Measurements from ENCODE around the gene GPC1. TPM values are rescaled to one million over a fixed set of nuclear protein-coding genes. Genes with fewer than 3 reads are reported as not detected.

Gene GPC1
- total RNA-seq, 1 experiment from 2014 or later: 26.9 TPM

DNA sequence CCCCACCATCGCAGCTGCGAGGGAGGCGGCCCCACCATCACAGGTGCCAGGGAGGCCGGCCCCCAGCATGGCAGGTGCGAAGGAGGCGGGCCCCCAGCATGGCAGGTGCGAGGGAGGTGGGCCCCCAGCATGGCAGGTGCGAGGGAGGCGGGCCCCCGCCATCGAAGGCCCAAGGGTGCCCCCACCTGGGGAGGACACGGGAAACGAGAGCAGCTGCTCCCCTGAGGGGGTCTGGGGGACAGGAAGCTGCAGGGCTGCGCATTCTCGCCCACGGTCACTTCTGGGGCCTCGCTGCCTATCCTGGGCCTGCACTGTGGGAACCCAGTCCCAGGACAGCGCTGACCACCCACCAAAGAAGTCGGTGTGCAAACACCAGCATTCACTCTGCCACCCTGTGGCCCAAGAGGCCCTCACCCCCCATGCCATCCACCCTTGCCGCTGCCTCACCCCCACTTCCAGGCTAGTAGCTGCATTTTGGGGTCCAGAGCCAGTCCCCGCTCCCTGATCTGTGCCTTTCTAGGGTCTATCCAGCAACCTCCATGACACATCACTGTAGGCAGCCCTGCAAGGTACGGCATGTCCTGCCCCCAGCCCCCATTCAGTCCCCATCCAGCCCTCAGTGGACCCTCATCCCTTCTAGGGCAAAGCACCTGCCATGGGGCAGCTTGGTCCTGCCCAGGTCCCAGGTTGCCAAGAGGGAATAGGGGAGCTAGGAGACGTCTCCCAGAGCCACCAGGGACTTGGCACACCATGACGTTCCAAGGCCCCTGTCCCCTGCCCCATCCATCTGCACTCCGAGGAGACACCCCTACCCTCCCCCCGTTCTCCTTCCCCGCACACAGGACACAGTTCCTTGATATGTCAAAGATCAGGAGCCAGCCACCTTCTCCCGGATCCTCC is 24.0 kb upstream of the GPC1 start:
- DNase-seq (ENCODE audit: low read depth): no peak

DNA sequence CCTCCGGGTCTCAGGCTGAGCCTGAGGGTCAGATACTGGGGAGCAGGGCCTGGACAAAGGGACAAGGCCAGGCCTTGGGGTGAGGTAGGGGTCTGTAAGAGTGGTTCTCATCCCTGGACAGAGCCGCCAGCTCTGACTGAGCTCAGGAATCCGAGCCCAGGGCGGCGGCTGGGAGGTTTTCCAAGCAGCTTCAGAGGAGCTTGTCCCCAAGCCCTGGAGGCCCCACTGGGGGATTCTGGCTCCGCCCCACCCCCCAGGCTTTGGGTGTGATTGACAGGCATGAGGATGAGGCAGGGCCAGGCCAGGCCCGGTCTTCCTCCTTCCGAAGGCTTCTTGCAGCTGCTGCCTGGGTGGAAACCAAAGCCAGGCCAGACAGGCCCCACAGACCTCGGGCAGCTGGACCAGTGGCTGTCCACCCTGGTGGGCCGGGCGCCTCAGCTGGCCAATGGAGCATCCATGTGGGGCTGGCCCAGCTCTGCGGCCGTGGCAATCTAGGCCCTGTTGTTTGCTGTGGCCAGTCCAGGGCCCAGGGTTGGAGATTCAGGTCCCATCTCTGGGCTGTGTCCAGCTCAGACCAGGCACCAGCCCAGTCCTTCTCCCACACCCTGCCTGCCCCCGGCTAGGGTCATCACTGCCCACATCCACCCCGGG is 23.1 kb upstream of the GPC1 start:
- no peak for DNase-seq (ENCODE audit: low read depth)

DNA sequence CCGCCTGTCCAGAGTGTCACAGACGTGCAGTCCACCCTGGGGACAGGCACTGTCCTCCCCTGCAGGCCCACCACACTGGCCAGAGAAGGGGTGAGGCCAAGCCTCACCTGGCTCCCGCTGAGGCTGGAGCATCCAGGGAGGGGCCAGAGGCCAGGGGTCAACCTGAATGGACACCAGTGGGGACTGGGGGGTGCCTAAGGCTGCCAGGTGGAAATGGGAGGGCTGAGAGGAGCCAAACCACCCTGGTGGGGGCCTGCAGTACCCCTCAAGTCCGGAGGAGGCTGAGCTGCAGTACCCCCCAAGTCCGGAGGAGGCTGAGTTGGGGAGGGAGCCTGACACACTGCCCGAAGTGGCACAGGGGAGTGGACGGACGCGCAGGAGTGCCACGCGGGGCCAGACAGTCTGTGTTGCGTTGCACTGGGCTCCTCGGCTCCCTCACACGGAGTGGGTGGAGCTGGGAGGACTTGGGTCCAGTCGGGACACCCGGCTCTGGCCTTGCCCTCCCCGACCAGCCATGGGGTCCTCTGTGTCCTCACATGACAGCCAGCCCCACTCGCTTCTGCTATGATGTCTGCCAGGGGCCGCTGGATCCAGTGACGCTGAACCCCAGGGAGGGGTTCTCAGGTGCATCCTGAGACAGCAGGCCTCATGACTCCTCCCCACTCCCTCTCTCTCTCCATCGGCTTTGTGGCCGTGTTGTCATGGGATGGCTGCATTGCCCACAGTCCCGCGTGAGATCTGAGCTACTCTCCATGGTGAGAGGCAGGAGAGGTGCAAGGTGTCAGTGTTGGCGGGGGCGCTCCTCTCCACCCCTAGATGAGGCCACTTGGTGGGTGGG is 22.3 kb upstream of the GPC1 start:
- DNase-seq (ENCODE audit: low read depth): no peak

DNA sequence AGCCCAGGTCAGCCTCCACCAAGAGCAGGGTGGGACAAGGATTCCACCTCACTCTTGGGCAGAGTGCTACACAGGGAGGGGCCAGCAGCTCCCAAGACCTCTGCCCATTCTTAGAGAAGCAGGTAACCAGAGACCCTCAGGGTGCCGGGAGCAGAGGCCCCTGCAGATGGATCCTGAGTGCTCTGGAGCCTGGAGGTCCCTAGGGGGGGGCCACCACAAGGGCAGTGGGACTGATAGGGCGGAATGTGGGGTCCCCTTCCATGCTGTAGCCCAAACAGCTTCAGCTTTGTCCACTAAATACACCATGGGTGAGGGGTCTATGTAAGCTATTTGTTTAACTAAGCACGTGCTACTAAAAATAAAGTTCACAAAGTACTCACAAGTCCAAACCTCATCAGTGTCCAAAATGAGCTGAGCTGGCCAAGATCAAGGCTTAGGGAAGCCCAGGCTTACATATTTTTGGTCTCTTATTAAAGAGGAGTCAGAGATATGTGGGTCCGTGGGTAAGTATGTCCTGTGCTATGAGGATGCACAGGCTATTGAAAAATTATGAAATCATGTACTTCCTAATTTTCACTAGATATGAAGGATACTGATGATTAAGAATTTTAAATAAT is 21.5 kb upstream of the GPC1 start:
- no peak for DNase-seq (ENCODE audit: low read depth)

DNA sequence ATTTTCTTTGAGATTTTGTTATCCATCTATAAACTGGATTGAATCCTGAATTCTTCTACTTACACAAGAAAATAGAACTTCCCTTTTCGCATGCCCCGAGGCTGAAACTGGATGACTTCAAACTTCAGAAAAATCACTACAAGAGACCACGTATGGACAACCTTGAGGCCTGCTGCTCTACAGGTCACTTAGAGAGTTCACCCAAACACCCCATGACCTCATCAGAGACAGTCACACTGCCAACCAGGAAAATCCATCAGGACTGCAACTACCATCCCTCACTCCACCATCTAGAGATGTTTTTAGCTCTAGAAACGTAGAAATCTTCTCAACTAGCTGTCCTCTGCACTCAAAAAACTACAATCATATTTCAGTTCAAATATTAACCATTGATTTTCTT is 18.6 kb upstream of the GPC1 start:
- DNase-seq (ENCODE audit: low read depth): no peak

DNA sequence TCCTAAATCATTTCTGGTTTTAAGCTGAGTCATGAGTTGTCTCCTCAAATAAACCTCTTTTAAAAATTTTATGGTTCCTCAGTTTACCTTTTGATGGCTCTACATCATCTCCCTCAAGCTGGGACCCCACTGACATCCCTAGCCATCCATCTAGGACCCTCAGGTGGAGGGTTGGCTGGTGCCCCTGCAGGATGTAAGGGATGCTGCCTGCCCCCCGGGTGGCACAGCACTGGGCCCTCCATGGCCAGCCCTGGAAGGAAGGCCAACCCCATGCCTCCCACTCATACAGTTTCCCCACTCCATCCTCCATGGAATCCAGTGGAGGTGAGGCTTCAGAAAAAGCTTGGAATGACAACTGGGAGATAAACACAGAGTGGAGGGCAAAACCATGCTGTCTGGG is 17.2 kb upstream of the GPC1 start:
- no peak for DNase-seq (ENCODE audit: low read depth)

DNA sequence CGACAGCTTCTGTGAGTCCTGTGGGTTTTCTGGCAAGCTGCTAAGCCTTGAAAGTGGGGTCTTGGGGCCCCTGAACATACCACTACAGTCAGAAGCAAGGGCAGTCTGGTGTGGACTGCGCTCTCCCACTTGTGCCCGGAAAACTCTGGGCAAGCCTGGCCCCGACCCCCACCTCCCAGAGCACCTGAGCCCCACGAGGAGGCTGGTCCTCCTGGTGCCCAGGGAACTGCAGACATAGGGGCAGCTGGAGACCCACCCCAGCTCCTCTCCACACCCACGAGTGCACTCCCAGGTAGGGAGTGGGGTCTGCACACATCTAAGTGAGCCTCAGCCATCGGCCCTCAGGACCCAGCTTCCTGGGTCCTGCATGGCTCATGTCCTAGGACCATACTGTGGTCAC is 16.2 kb upstream of the GPC1 start:
- DNase-seq (ENCODE audit: low read depth): no peak

DNA sequence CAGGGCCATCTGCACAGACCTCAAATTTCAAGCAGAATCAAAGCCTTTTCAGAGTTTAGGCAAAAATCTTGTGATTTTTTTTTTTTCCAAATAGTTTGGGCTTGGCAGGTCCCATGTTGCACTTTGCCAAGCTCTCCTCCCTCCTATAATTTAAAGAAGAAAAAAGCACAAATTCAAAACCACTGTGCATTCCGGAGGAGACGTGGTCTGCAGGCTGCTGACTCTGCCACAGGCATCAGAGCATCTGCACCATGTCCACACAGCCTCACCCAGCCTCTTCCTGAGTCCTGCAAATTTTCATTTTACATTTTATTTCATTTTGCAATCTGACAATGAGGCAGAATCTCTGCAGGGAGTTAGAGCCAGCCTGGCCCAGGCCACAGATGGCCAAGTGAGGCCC is 15.7 kb upstream of the GPC1 start:
- DNase-seq (ENCODE audit: low read depth): no peak

DNA sequence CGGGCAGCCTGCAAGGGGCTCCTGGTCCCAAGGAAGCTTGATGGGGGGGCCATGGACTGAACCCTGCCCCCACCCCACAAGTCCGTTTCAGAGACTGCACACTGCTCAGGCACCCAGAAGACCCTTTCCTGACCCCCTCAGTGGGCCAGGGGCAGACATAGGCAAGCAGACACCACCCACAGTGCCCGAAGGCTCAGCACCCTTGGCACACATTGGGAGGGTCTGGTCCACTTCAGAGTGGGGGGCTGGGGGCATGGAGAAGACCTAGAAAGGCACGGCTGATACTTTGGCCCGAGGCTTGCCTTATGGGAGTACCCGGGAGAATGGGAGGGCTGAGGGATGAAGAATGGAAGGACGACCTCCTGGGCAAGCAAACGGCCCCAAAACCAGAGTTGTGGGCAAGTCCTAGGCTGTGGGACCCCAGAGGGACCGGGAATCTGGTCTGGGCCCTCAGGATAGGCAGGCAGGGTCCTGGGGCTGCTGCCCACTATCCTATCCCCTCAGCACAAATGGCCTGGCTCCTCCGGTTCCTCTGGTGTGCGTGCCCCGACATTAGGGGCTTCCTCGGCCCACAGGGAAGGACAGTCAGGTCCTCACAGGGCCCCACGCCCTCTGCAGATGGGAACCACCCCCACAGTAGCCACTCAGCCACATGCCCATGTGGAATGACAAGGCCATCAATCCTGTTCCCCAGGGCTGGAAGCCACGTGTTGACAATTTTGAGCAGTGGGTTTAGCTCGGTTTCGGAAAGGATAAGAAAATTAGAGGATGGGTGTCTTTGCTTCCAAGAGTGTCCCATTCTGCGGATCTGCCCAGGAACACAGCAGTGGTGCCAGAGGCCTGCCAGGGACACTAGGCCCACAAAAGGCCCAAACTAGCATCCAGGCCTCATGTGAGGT is 15.0 kb upstream of the GPC1 start:
- DNase-seq (ENCODE audit: low read depth): no peak

DNA sequence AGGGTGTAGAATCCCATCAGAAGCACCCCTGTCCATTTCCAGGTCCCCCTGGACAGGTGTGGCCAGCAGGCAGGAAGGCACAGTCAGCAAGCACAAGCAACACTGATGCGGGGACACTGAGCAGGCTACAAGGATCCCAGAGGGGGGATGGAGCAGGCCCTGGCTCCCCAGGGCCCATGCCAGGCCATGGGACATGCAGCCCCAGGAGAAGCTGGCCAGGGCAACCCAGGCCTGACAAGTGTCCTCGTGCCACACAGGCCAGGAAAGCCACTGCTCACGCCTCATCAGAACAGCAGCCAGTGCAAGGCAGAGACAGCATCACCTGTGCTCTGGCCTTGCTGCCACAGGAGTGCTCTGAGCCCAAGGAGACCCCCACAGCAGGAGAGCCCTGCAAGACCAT is 14.1 kb upstream of the GPC1 start:
- DNase-seq (ENCODE audit: low read depth): no peak

DNA sequence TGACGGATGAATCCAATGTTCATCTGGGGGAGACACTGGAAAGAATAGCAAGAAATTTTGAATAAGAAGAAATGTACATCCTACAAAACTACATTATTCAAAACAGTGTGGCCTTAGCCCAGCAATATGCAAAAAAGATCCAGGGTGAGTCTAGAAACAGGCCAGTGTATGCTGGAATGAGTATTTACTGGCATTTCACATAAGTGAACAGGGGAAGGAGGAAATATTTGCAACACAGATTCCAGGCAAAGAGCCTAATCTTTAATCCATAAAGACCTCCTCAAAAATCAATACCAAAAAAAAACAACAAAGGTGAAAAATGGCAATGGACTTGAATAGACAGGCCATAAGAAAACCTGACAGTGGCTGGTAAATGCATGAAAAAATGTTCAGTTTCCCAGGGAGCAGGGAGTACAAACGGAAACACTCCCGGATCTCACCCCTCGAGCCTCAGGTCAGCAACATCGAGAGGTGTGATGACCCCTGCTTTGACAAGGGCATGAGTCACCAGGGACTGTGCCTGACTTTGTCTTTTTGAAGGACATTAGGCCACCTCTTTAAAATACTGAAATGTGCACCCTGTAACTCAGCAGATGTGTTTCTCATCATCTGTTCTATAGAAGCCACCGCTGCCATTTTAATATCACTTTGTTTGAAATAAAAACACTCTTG is 12.7 kb upstream of the GPC1 start:
- DNase-seq (ENCODE audit: low read depth): no peak

DNA sequence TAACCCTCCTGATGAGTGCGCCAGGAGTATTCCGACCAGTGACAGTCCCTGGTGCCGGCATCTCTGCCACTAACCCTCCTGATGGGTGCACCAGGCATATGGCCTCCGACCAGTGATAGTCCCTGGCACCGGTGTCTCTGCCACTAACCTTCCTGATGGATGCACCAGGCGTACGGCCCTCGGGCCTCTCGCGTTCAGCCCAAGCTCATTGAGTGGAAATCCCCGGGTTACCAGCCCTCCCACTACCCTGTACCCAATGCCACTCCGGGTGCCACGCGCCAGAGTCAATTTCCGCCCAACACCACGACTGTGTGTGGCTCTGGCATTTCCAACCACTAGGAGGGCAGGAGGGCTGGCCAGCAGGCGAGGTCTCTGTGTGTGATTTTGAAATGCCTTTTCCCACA is 11.7 kb upstream of the GPC1 start:
- DNase-seq (ENCODE audit: low read depth): no peak

DNA sequence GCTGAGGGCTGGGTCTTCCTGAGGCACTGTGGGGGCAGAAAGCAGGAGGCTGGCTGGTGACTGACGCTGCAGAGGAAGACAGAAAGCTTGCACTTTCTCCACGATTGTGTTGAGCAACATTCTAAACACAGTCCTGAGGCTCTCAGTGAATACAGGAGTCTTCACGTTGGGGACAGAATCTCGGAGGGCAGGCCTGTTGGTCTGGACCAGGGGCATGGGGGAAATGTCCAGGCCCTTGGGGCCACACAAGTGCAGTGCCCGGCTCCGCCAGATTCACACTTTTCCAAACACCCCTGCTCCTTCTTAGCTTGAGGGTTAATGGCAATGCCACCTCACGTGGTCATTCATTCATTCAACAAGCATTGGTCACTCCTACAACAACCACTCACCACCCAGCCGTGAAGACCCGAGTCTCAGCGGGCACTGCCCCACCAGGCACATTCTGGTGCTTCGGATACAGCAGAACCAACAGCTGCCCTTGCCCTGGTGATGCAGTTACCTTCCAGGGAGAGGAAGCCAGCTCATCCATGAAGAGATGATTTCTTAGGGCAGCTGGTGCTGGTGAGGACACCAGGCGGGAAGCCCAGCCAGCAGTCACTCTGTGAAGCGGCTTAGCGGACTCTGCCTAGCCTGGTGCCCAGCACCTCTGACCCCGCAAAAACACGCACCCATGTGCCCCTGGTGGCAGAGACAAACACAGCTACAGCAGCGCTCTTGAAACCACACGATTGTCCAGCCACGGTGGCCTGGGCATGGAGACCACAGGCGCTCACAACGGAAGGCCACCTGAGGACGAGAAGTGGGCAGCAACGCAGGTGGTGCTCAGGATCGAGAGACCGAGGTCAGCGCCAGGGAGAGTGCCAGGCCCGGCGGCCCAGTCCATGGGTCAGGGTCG is 10.9 kb upstream of the GPC1 start:
- DNase-seq (ENCODE audit: low read depth): no peak

DNA sequence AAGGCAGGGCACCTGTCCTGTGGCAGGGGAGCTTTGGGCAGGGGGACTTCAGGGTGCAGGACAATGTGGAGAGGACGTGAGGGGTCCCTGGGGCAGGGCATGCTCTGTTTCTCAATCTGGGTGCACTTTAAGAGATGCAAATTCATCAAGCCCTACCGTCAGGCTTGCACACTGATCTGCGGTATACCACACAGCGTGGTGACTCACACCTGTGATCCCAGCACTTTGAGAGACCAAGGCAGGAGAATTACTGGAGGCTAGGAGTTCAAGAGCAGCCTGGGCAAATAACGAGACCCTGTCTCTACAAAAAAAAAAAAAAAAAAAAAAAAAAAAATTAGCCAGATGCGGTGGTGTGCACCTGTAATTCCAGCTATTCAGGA is 10.2 kb upstream of the GPC1 start:
- peak; percentile 63 for DNase-seq (ENCODE audit: low read depth)

DNA sequence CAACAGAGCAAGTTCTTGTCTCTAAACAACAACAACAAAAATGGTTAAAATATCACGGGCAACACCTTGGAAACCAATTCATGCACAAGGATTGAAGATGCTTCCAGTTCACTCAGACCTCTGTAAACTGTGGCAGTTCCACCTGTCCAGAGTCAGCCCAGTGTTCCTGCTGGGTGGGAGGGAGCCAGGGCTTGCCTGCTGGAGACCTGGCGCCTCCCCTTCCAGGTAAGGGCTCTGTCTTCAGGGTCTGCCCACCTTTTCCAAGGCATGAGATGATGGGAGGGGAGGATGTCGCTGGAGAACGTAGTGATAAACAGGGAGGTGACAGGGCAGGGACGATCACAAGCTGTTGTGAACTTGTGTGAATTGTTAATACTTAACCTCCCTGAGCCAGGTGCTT is 9.8 kb upstream of the GPC1 start:
- no peak for DNase-seq (ENCODE audit: low read depth)

DNA sequence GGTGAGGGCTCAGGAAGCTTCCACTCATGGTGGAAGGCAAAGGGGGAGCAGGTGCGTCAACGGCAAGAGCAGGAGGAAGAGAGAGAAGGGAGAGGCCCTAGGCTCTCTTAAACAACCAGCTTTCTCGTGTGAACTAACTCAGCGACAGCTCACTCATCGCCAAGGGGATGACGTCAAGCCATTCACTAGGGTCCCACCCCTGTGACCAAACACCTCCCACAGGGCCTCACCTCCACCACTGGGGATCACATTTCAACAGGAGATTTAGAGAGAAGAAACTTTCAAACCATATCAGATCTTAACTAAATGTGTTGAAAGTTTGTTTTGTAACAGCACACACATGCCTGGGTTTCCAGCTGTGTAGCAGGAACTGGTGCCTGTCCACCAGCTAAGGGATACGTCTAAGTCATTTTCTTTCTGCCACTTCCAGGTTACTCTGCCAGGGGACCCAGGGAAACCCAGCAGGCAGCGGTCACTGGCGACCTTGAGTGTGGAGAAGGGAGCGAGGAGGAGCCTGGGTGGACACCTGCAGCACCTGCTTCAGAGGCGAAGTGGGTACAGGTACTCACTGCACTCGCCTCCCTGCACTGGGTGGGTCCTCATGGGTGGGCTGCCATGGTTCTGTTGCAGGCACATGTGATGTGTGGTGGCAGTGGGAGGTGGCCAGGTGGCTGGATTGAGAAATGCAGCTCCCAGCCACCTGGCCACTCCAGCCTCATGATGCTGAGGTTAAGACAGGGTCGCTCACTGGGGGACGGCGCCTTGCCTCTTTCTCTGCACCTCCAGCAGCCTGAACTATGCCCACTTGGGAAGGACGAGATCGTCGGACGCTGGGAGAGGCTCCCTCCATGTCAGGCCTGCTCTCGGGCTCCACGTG is 8.4 kb upstream of the GPC1 start:
- DNase-seq (ENCODE audit: low read depth): peak; percentile 36

DNA sequence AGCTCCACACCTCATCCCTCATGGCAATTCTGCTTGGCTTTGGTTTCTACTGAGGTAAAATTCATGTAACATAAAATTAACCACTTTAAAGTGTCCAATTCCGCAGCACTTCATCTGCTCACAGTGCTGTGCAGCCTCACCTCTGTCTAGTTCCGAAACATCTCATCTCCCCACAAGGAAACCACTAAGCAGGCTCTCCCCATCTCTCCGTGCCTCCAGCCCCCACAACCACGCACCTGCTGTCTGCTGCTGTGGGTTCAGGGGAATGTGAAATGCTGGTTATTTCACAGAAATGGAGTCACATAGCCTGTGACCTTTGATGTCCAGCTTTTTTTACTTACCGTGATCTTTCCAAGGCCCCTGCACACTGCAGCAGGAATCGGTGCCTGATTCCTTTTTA is 7.7 kb upstream of the GPC1 start:
- no peak for DNase-seq (ENCODE audit: low read depth)

DNA sequence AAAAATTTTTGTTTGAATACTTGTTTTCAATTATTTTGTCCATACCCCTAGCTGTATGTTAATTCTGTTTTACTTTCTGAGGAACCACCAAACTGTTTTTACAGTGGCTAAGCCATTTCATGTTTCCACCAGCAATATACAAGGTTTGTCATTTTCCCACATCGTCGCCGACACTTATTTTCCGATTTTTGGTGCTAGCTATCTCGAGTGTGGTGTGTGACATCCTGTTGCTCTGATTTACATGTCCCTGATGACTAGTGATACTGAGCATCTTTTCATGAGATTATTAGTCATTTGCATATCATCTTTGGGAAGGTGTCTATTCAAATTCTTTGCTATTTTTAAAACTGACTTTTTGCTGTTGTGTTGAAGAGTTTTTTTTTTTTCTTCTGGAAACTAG is 7.2 kb upstream of the GPC1 start:
- DNase-seq (ENCODE audit: low read depth): no peak
